SK-N-SH (cell line): ENCODE measurements around the gene TRPC3. TPM values are rescaled to one million over a fixed set of nuclear protein-coding genes. Genes with fewer than 3 reads are reported as not detected.

Experiments used
- CTCF ChIA-PET: fragments of 300-600, 350-600 bp; formaldehyde crosslinking; extraction: SDS; loops from one replicate; lab custom pipeline; 2021; lab: Yijun Ruan, JAX
- POLR2A ChIA-PET: fragments of 350-600 bp; sonication (Branson Sonifier 250); formaldehyde crosslinking; extraction: SDS; loops from one replicate; lab custom pipeline; 2020; ENCODE audit warnings: antibody characterized with exemption, inconsistent platforms; lab: Yijun Ruan, JAX
- DNase-seq: peaks from one replicate; pipeline ENCODE4 v3.0.0; 2012
- H2AFZ ChIP-seq: fragments of 200-600 bp; sonication (generic); 2 replicates; pipeline ENCODE4 v1.8.1; 2016; ENCODE audit warnings: antibody characterized with exemption, mild to moderate bottlenecking, low read depth
- H3F3A ChIP-seq: fragments of 200-600 bp; sonication (generic); replicated peaks from 2 replicates; pipeline ENCODE3; 2016; ENCODE audit warnings: antibody characterized with exemption, mild to moderate bottlenecking; ENCODE audit not compliant: insufficient read depth
- H3K27ac ChIP-seq, 2 experiments: fragments of 200-500 bp in 1 of 2; fragments of 200-600 bp in 1 of 2; sonication (Bioruptor generic) in 1 of 2; sonication (generic), shearing (Covaris generic) in 1 of 2; 2 replicates each; pipeline versions ENCODE4 v1.5.1 to v1.6.1; 2014 to 2016; ENCODE audit warnings: low read depth in 2 of 2, inconsistent platforms in 1 of 2, low read length in 1 of 2, mild to moderate bottlenecking in 1 of 2, mixed read lengths in 1 of 2
- H3K27me3 ChIP-seq: fragments of 200-600 bp; sonication (generic), shearing (Covaris generic); 2 replicates; pipeline ENCODE4 v1.6.1; 2016; ENCODE audit warnings: mixed run types; ENCODE audit not compliant: insufficient read depth
- H3K36me3 ChIP-seq, 2 experiments: fragments of 200-500 bp in 1 of 2; fragments of 200-600 bp in 1 of 2; sonication (Bioruptor generic) in 1 of 2; sonication (generic) in 1 of 2; replicated peaks in 1 of 2; 2 replicates each; pipeline versions ENCODE3 to v1.5.1; 2014 to 2016; ENCODE audit warnings: low read length in 1 of 2, mild to moderate bottlenecking in 1 of 2; ENCODE audit not compliant: insufficient read depth in 2 of 2, control insufficient read depth in 1 of 2
- H3K4me1 ChIP-seq, 2 experiments: fragments of 200-500 bp in 1 of 2; fragments of 200-600 bp in 1 of 2; sonication (Bioruptor generic) in 1 of 2; sonication (generic), shearing (Covaris generic) in 1 of 2; 2 replicates each; pipeline versions ENCODE4 v1.5.1 to v1.6.1; 2014 to 2016; ENCODE audit warnings: low read depth in 1 of 2, low read length in 1 of 2, mixed run types in 1 of 2; ENCODE audit not compliant: insufficient read depth in 2 of 2, control insufficient read depth in 1 of 2
- H3K4me2 ChIP-seq: fragments of 200-600 bp; sonication (generic), shearing (Covaris generic); 2 replicates; pipeline ENCODE4 v1.6.1; 2017; ENCODE audit warnings: mixed run types
- H3K4me3 ChIP-seq, 2 experiments: fragments of 200-500 bp in 1 of 2; fragments of 200-600 bp in 1 of 2; sonication (Bioruptor generic) in 1 of 2; sonication (generic), shearing (Covaris generic) in 1 of 2; 2 replicates each; pipeline versions ENCODE4 v1.5.1 to v1.8.1; 2014 to 2016; ENCODE audit warnings: low read depth in 2 of 2, inconsistent platforms in 1 of 2, low read length in 1 of 2, mild to moderate bottlenecking in 1 of 2, mixed read lengths in 1 of 2, moderate library complexity in 1 of 2
- H3K79me2 ChIP-seq: fragments of 200-600 bp; sonication (generic); 2 replicates; pipeline ENCODE4 v1.8.1; 2017; ENCODE audit warnings: mild to moderate bottlenecking; ENCODE audit not compliant: insufficient read depth
- H3K9ac ChIP-seq: fragments of 200-600 bp; sonication (generic); 2 replicates; pipeline ENCODE4 v1.6.1; 2017; ENCODE audit warnings: mixed run types
- H3K9me2 ChIP-seq: fragments of 200-600 bp; sonication (generic); 2 replicates; pipeline ENCODE4 v1.6.1; 2017; ENCODE audit warnings: mixed run types
- H3K9me3 ChIP-seq: fragments of 200-600 bp; sonication (generic); 2 replicates; pipeline ENCODE4 v1.6.1; 2017; ENCODE audit warnings: mixed run types, mild to moderate bottlenecking, moderate library complexity
- H4K20me1 ChIP-seq: fragments of 200-600 bp; sonication (generic); 2 replicates; pipeline ENCODE4 v1.6.1; 2017; ENCODE audit warnings: mild to moderate bottlenecking, mixed run types; ENCODE audit not compliant: insufficient read depth
- CHD2 ChIP-seq: fragments of 150-350 bp; IDR thresholded peaks from 2 replicates; pipeline ENCODE4 v1.6.1; 2018; ENCODE audit warnings: low read length; ENCODE audit not compliant: partially characterized antibody
- EP300 ChIP-seq, 2 experiments: IDR thresholded peaks; 2 replicates each; pipeline versions ENCODE4 v1.4.0 to v1.6.1; 2012; ENCODE audit warnings: borderline replicate concordance in 1 of 2, low read depth in 1 of 2, low read length in 1 of 2
- EZH2phosphoT487 ChIP-seq: fragments of 200-600 bp; sonication (generic); IDR thresholded peaks from 2 replicates; pipeline ENCODE4 v1.6.1; 2017; ENCODE audit warnings: low read depth, mixed run types, mild to moderate bottlenecking, antibody characterized with exemption, moderate library complexity, borderline replicate concordance
- FOSL2 ChIP-seq: IDR thresholded peaks from 2 replicates; pipeline ENCODE4 v1.4.0; 2012; ENCODE audit warnings: low read depth, mild to moderate bottlenecking, moderate library complexity, borderline replicate concordance
- FOXM1 ChIP-seq: IDR thresholded peaks from 2 replicates; pipeline ENCODE4 v1.4.0; 2012; ENCODE audit warnings: low read depth, mild to moderate bottlenecking
- GATA2 ChIP-seq: sonication (generic); formaldehyde crosslinking; IDR thresholded peaks from 2 replicates; pipeline ENCODE4 v1.5.0; 2020; ENCODE audit warnings: mild to moderate bottlenecking, missing genetic modification reagents
- MAX ChIP-seq: IDR thresholded peaks from 2 replicates; pipeline ENCODE4 v1.4.0; 2012; ENCODE audit warnings: low read depth
- MXI1 ChIP-seq: IDR thresholded peaks from 2 replicates; pipeline ENCODE4 v1.6.1; 2012; ENCODE audit warnings: mild to moderate bottlenecking, low read depth, low read length, improper control_type of control experiment
- NRF1 ChIP-seq: IDR thresholded peaks from 2 replicates; pipeline ENCODE4 v1.6.1; 2012; ENCODE audit warnings: low read depth, mild to moderate bottlenecking, low read length
- PBX3 ChIP-seq: IDR thresholded peaks from 2 replicates; pipeline ENCODE4; 2012
- RAD21 ChIP-seq: IDR thresholded peaks from 2 replicates; pipeline ENCODE4 v1.6.1; 2012; ENCODE audit warnings: mild to moderate bottlenecking, low read length
- RCOR1 ChIP-seq: fragments of 150-350 bp; IDR thresholded peaks from 2 replicates; pipeline ENCODE4 v1.6.1; 2017; ENCODE audit warnings: antibody characterized with exemption, low read length
- REST ChIP-seq: IDR thresholded peaks from 2 replicates; pipeline ENCODE4 v1.6.1; 2012; ENCODE audit warnings: mild to moderate bottlenecking, low read depth, low read length, moderate library complexity
- SIN3A ChIP-seq: IDR thresholded peaks from 2 replicates; pipeline ENCODE4 v1.6.1; 2012; ENCODE audit warnings: low read depth, mild to moderate bottlenecking, low read length, moderate library complexity, borderline replicate concordance
- TAF1 ChIP-seq: IDR thresholded peaks from 2 replicates; pipeline ENCODE4 v1.6.1; 2012; ENCODE audit warnings: low read depth, mild to moderate bottlenecking, low read length, moderate library complexity, borderline replicate concordance
- TEAD4 ChIP-seq: IDR thresholded peaks from 2 replicates; pipeline ENCODE4 v1.4.0; 2012; ENCODE audit warnings: mild to moderate bottlenecking, borderline replicate concordance; ENCODE audit not compliant: insufficient read depth
- YY1 ChIP-seq: IDR thresholded peaks from 2 replicates; pipeline ENCODE4 v1.4.0; 2012; ENCODE audit warnings: low read depth, mild to moderate bottlenecking
- ZBTB33 ChIP-seq: IDR thresholded peaks from 2 replicates; pipeline ENCODE4 v1.4.0; 2012; ENCODE audit warnings: low read depth, borderline replicate concordance
- whole genome bisulfite sequencing: methylation state at CpG from one replicate; pipeline ENCODE4 v1.1.6; 2017; ENCODE audit warnings: low lambda C conversion rate; 5-methylcytosine and 5-hydroxymethylcytosine counted together
- polyA plus RNA-seq, 3 experiments: library from polyadenylated mRNA; depleted of rRNA; stranded (reverse); fragments of >200 nt; gene quantifications; 2 replicates each; pipeline ENCODE4 v1.2.3, GENCODE V29; 2012

Gene TRPC3
- polyA plus RNA-seq, 1 of the 3 experiments (the other 2 are of a cell fraction) = not detected

GRCh38 chr4:121939690-121940089, 12.2 kb downstream of the TRPC3 start (continued):
- no peak for TF ChIP-seq ZBTB33
- TF ChIP-seq EZH2phosphoT487 = no peak
- no peak for TF ChIP-seq RCOR1
- TF ChIP-seq REST = no peak
- TF ChIP-seq YY1 = no peak

DNA sequence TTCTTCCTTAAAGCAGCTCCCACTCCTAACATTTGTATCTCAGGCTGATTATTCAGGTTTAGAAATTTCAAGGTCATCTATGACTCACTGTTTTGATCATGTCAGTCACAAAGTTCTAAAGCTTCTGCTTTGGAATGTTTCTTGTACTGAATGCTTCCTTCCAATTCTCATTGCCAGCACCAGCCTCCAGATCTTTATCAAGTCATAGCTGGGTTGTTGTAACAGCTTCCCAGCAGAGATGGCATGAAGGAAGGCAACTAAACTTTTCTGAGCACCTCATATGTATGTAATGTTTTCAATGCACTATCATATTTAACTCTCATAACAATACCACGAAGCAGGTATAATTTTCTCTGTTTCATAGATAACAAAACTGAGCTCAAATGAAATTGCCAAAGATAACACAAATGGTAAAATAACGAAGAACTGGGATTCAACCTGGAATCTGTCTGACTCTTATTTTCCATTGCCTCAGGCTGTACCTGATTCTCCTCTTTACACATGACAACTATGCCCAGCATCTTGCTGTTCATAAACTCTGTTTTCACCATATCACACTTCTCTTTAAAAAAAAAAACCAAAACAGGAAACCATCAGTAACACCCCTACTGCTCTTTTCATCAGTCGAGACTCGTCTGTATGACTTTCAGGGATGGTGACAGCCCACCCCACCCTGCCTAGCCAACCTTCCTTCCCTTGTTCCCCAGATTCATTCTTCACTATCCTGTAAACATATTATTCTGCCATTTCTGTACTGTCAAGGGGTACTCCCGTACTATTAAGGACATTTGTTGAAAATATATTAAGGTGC, 13.4 kb downstream of the TRPC3 start:
- no peak overlapping the region for H2AFZ ChIP-seq
- ChIA-PET CTCF (no interaction called here), POLR2A (no interaction called here)
- no peaks in the 10 kb centered on the region for H3K4me1 ChIP-seq
- H3K4me3 ChIP-seq = no peak overlapping the region
- no peak overlapping the region for H3K9ac ChIP-seq
- H4K20me1 ChIP-seq = no peaks in the 10 kb centered on the region
- H3K79me2 ChIP-seq = no peaks in the 10 kb centered on the region
- no peak overlapping the region for H3K27ac ChIP-seq
- H3K4me2 ChIP-seq = no peak overlapping the region
- H3K9me3 ChIP-seq = no peaks in the 10 kb centered on the region
- under 1% methylated on average over 5 of the region's 5 CpGs for WGBS
- DNase-seq = no peak
- no peaks in the 10 kb centered on the region for H3K9me2 ChIP-seq
- no peaks in the 10 kb centered on the region for H3K36me3 ChIP-seq
- no peaks in the 10 kb centered on the region for H3F3A ChIP-seq
- H3K27me3 ChIP-seq = peaks cover 15% of the 10 kb centered on the region
- TF ChIP-seq TEAD4 (no peak), MAX (no peak), TAF1 (no peak), PBX3 (no peak), SIN3A (no peak), GATA2 (CRISPR knock-in tag) (no peak), CHD2 (no peak), RAD21 (no peak), NRF1 (no peak), FOSL2 (no peak), REST (no peak), FOXM1 (no peak), MXI1 (no peak), EP300 (IDR thresholded peaks at IDR 0.05; ENCODE audit: borderline replicate concordance in 1 of 2, low read depth in 1 of 2, low read length in 1 of 2) (no peak), RCOR1 (no peak)
